ENCODE results near the gene TSPYL6.

- TF ChIP-seq POLR2AphosphoS5 (IDR thresholded peaks at IDR 0.05; ENCODE audit: borderline replicate concordance, low read depth, low read length): no peak
- TF ChIP-seq EZH2 (IDR thresholded peaks at IDR 0.05): no peak
- TF ChIP-seq FOXP2 (optimal IDR thresholded peaks at IDR 0.05; ENCODE audit: control extremely low read depth, extremely low read length, insufficient read depth): no peak
These were observed 29.4 kb upstream of the TSPYL6 start for GRCh38 chr2:54285451-54285850.

Data from SK-N-MC (cell line).